Natural killer cell (primary cell): ENCODE data around the gene FMN1. TPM values are rescaled to one million over a fixed set of nuclear protein-coding genes. Genes with fewer than 3 reads are reported as not detected.

Source experiments
- ATAC-seq, 3 donors: fragments of 150-1000 bp in 2 of 3; fragments of 200-7000 bp in 1 of 3; cut with Tn5 transposase; 1 replicate in 1 of 3; 2 replicates in 2 of 3; pipeline ENCODE4 v1.10.0; 2021; ENCODE audit warnings: mild to moderate bottlenecking in 2 of 3, moderate library complexity in 2 of 3
- DNase-seq, 2 donors: peaks; one replicate each; pipeline versions ENCODE4 v3.0.0 to v3.0.0-alpha.2; 2013 to 2021; ENCODE audit warnings: mixed read lengths in 1 of 2
- H3K27ac ChIP-seq: one replicate; pipeline ENCODE4 v1.5.1; 2013; ENCODE audit warnings: mild to moderate bottlenecking, low read length
- H3K27me3 ChIP-seq: one replicate; pipeline ENCODE4 v1.6.1; 2013; ENCODE audit warnings: low read length; ENCODE audit not compliant: control insufficient read depth, insufficient read depth
- H3K36me3 ChIP-seq: one replicate; pipeline ENCODE4 v1.6.1; 2013; ENCODE audit warnings: low read length; ENCODE audit not compliant: control insufficient read depth, insufficient read depth
- H3K4me1 ChIP-seq: one replicate; pipeline ENCODE4 v1.6.1; 2013; ENCODE audit warnings: low read length; ENCODE audit not compliant: control insufficient read depth, insufficient read depth
- H3K4me3 ChIP-seq: one replicate; pipeline ENCODE4 v1.5.1; 2013; ENCODE audit warnings: low read length
- H3K9me3 ChIP-seq: one replicate; pipeline ENCODE4 v1.6.1; 2013; ENCODE audit warnings: low read length; ENCODE audit not compliant: control insufficient read depth, insufficient read depth
- H3K27ac Mint-ChIP-seq, 2 donors: one replicate each; pipeline ENCODE4 v1.8.0; 2022; ENCODE audit warnings: mild to moderate bottlenecking in 2 of 2, mixed read lengths in 2 of 2, moderate library complexity in 1 of 2
- H3K27me3 Mint-ChIP-seq, 2 donors: one replicate each; pipeline ENCODE4 v1.8.0; 2022; ENCODE audit warnings: low read depth in 2 of 2, mixed read lengths in 2 of 2
- H3K36me3 Mint-ChIP-seq: one replicate; pipeline ENCODE4 v1.8.0; 2022; ENCODE audit warnings: mixed read lengths
- H3K4me1 Mint-ChIP-seq, 2 donors: one replicate each; pipeline ENCODE4 v1.8.0; 2022; ENCODE audit warnings: mixed read lengths in 2 of 2
- H3K4me3 Mint-ChIP-seq: one replicate; pipeline ENCODE4 v1.8.0; 2022; ENCODE audit warnings: mild to moderate bottlenecking, moderate library complexity, mixed read lengths
- H3K9me3 Mint-ChIP-seq, 2 donors: one replicate each; pipeline ENCODE4 v1.8.0; 2022; ENCODE audit warnings: mixed read lengths in 2 of 2
- WGBS: methylation state at CpG from one replicate; pipeline ENCODE4 v1.1.7; 2013; ENCODE audit warnings: missing lambda C conversion rate; ENCODE audit not compliant: insufficient coverage; 5-methylcytosine and 5-hydroxymethylcytosine counted together
- intact Hi-C: fragments of 100-400 bp; cut with micrococcal nuclease; formaldehyde crosslinking; loops from one replicate; pipeline ENCODE4 v1.14.2; 2022
- total RNA-seq, 4 donors: library from RNA; stranded (reverse); fragments of 120-200 nt in 1 of 4; gene quantifications; one replicate each; pipeline versions ENCODE4 v1.2.3 to v1.2.4, GENCODE V29; 2013 to 2022
- TF ChIP-seq, protein P1 (sequence below): fragments of 200-600 bp; IDR thresholded peaks from one replicate; pipeline ENCODE4 v1.8.0; 2022; ENCODE audit warnings: antibody characterized with exemption

FMN1 gene
- total RNA-seq, 3 donors from 2014 or later (not counting 1 experiment from before 2014, with no cell fraction given): 2.0 to 19.2 (median 2.2) TPM

DNA sequence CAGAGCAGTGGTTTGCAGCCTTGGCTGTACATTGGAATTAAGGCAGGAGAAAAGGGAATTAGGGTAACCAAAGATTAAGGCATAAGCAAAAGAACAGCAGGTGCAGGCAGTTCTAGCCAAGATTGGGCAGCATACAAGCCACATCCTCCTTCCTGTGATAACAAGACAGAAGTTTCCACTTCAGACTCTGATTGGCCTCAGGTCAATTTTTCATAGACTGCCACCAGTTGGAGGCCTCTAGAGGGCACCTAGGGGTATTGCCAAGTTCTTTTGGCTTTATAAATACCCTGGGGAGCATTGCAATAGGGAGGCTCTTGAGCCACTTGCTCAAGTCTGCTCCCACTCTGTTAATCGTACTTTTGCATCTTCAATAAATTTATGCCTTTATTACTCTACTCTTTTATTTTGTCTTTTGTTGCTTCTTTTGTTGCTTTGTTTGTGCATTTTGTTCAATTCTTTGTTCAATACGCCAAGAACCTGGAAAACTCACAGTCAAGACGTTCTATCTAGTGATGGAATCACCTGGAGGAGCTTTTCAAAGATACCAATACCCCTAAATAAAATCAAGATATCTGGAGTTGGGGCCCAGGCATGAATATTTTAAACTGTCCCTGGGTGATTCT, 32.2 kb upstream of the FMN1 start:
- no peak overlapping the region for H3K27ac ChIP-seq
- no peaks in the 10 kb centered on the region for H3K36me3 ChIP-seq
- no peaks in the 10 kb centered on the region for H3K27me3 Mint-ChIP-seq
- TF ChIP-seq, protein P1, sequence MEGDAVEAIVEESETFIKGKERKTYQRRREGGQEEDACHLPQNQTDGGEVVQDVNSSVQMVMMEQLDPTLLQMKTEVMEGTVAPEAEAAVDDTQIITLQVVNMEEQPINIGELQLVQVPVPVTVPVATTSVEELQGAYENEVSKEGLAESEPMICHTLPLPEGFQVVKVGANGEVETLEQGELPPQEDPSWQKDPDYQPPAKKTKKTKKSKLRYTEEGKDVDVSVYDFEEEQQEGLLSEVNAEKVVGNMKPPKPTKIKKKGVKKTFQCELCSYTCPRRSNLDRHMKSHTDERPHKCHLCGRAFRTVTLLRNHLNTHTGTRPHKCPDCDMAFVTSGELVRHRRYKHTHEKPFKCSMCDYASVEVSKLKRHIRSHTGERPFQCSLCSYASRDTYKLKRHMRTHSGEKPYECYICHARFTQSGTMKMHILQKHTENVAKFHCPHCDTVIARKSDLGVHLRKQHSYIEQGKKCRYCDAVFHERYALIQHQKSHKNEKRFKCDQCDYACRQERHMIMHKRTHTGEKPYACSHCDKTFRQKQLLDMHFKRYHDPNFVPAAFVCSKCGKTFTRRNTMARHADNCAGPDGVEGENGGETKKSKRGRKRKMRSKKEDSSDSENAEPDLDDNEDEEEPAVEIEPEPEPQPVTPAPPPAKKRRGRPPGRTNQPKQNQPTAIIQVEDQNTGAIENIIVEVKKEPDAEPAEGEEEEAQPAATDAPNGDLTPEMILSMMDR: peak; percentile 75
- WGBS: 100% methylated on average over 2 of the region's 3 CpGs
- peak overlapping the region in 1 of 2 donors; percentile 42 for H3K27ac Mint-ChIP-seq
- ATAC-seq (peak; percentile 94 to 99 (median 96)), DNase-seq (peak; percentile 40 to 85)
- H3K9me3 ChIP-seq: no peaks in the 10 kb centered on the region
- H3K27me3 ChIP-seq: no peaks in the 10 kb centered on the region
- intact Hi-C loops: loop anchor here (5.0 kb wide), 1 partner anchor 139 kb away; no protein-coding TSS in a partner anchor
- peaks cover 9% of the 10 kb centered on the region for H3K4me1 ChIP-seq
- H3K4me1 Mint-ChIP-seq: peaks cover 0 to 22% of the 10 kb centered on the region in 2 donors
- H3K4me3 Mint-ChIP-seq: no peak overlapping the region
- H3K4me3 ChIP-seq: no peak overlapping the region
- H3K9me3 Mint-ChIP-seq: no peaks in the 10 kb centered on the region
- no peaks in the 10 kb centered on the region for H3K36me3 Mint-ChIP-seq

DNA sequence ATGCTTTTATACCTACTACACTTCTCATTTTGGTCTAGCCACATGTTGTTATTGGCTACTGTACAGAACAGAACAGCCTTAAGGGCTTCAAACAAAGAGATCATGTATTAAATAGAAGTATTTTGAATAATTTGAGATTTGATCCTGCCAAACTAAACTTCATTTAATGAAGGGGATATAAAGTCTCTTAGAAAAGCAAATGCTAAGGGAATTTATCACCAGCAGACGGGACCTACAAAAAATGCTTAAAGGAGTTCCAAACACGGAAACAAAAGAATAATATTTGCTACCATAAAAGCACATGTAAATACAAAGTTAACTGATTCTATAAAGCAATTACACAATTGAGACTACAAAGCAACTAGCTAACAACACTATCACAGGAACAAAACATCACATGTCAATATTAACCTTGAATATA, 23.6 kb upstream of the FMN1 start:
- Histone ChIP-seq H3K4me1 (no peaks in the 10 kb centered on the region), H3K9me3 (no peaks in the 10 kb centered on the region), H3K36me3 (no peaks in the 10 kb centered on the region), H3K27me3 (no peaks in the 10 kb centered on the region), H3K4me3 (no peak overlapping the region), H3K27ac (no peak overlapping the region)
- 96% methylated on average over 2 of the region's 2 CpGs for WGBS
- ATAC-seq: no peak
- no peak overlapping the region for H3K27ac Mint-ChIP-seq
- H3K36me3 Mint-ChIP-seq: no peaks in the 10 kb centered on the region
- no peaks in the 10 kb centered on the region for H3K4me1 Mint-ChIP-seq
- TF ChIP-seq, protein P1: no peak
- no peaks in the 10 kb centered on the region for H3K9me3 Mint-ChIP-seq
- DNase-seq: no peak
- H3K27me3 Mint-ChIP-seq: no peaks in the 10 kb centered on the region
- intact Hi-C loops: no loop called here
- no peak overlapping the region for H3K4me3 Mint-ChIP-seq

DNA sequence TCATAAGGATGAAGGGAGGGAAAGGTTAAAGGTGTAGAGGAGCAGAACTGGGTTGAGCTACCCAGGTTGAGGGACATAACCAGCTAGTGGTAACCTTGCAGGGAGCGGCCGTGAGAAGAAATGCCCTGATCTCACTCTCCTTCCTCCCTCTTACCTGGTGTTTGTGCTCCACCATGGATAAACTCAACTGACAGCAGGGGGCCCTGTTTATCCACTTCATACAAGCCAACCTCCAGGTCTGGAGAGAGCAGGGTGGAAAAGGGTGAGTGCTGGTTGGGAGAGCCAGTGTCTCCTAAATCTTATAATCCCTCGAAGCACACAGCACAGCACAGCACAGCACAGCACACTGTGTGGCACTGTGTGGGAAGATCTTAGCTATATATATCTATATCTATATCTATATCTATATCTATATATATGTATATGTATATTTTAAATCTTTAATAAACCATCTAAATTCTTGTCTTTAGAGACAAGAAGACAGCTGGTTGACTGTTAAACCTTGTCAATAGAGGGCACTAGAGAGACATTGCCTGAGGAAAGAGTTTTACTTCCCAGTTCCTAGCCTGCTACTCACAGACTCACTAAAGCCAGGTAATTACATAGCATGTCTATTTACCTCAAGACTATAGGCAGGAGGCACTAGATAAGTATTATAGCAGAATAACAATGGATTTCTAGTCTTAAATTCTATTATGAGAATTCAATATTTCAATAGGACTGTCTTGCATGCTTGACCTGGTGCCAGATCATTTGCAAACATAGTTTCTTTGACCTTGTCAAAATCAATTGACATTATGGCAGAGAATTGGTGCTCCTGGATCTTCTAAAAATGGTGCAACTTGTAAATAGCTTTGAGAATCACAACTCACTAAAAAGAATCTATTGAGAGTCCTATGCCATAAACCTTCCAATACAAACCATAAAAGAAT, 21.7 kb upstream of the FMN1 start:
- ATAC-seq: peak; percentile 34 to 64 (median 52)
- 100% methylated on average over 2 of the region's 3 CpGs for WGBS
- no peak overlapping the region for H3K27ac Mint-ChIP-seq
- no peak overlapping the region for H3K4me3 Mint-ChIP-seq
- H3K4me1 Mint-ChIP-seq: no peaks in the 10 kb centered on the region
- no peaks in the 10 kb centered on the region for H3K27me3 Mint-ChIP-seq
- Histone ChIP-seq H3K4me3 (no peak overlapping the region), H3K4me1 (no peaks in the 10 kb centered on the region), H3K9me3 (no peaks in the 10 kb centered on the region), H3K27ac (no peak overlapping the region), H3K36me3 (no peaks in the 10 kb centered on the region), H3K27me3 (no peaks in the 10 kb centered on the region)
- H3K9me3 Mint-ChIP-seq: no peaks in the 10 kb centered on the region
- no peaks in the 10 kb centered on the region for H3K36me3 Mint-ChIP-seq
- peak in 1 of 2 donors; percentile 47 for DNase-seq
- intact Hi-C loops: no loop called here
- TF ChIP-seq, protein P1: peak; percentile 71
